ENCODE data around the gene SLC7A10.

The SLC7A10 gene

GRCh38 chr19:33201473-33201872 lies 24.2 kb downstream of the SLC7A10 start:
- Histone ChIP-seq H4K20me1 (ENCODE audit: control insufficient read depth, insufficient read depth, low read depth, low read length) (no peaks in the 10 kb centered on the region), H3K36me3 (ENCODE audit: control insufficient read depth, low read length) (no peaks in the 10 kb centered on the region), H3K4me3 (ENCODE audit: low read length) (no peak overlapping the region), H3K9me2 (replicated peaks; ENCODE audit: control insufficient read depth, low read length) (no peaks in the 10 kb centered on the region), H3K27me3 (ENCODE audit: control insufficient read depth, low read length) (no peaks in the 10 kb centered on the region), H3K4me1 (ENCODE audit: control insufficient read depth, low read length) (no peaks in the 10 kb centered on the region), H3K4me2 (ENCODE audit: low read length) (no peak overlapping the region), H3K79me2 (ENCODE audit: control insufficient read depth, low read length) (no peaks in the 10 kb centered on the region), H3F3A (ENCODE audit: control insufficient read depth, insufficient read depth) (no peaks in the 10 kb centered on the region), H3K9me3 (ENCODE audit: control insufficient read depth, insufficient read depth, low read length) (no peaks in the 10 kb centered on the region), H3K27ac (ENCODE audit: low read depth, low read length) (no peak overlapping the region)
- TF ChIP-seq CTCF (IDR thresholded peaks at IDR 0.05; ENCODE audit: low read depth, low read length, poor library complexity, severe bottlenecking) (no peak), EZH2phosphoT487 (IDR thresholded peaks at IDR 0.05; ENCODE audit: borderline replicate concordance, low read length) (no peak)

GRCh38 chr19:33199441-33200265 lies 26.0 kb downstream of the SLC7A10 start:
- Histone ChIP-seq H3F3A (ENCODE audit: control insufficient read depth, insufficient read depth) (no peaks in the 10 kb centered on the region), H4K20me1 (ENCODE audit: control insufficient read depth, insufficient read depth, low read depth, low read length) (no peaks in the 10 kb centered on the region), H3K27ac (ENCODE audit: low read depth, low read length) (no peak overlapping the region), H3K9me3 (ENCODE audit: control insufficient read depth, insufficient read depth, low read length) (no peaks in the 10 kb centered on the region), H3K4me3 (ENCODE audit: low read length) (no peak overlapping the region), H3K4me2 (ENCODE audit: low read length) (no peak overlapping the region), H3K9me2 (replicated peaks; ENCODE audit: control insufficient read depth, low read length) (no peaks in the 10 kb centered on the region), H3K36me3 (ENCODE audit: control insufficient read depth, low read length) (no peaks in the 10 kb centered on the region), H3K79me2 (ENCODE audit: control insufficient read depth, low read length) (no peaks in the 10 kb centered on the region), H3K27me3 (ENCODE audit: control insufficient read depth, low read length) (no peaks in the 10 kb centered on the region), H3K4me1 (ENCODE audit: control insufficient read depth, low read length) (no peaks in the 10 kb centered on the region)
- TF ChIP-seq EZH2phosphoT487 (IDR thresholded peaks at IDR 0.05; ENCODE audit: borderline replicate concordance, low read length) (no peak), CTCF (IDR thresholded peaks at IDR 0.05; ENCODE audit: low read depth, low read length, poor library complexity, severe bottlenecking) (no peak)

- Histone ChIP-seq H3K4me1 (ENCODE audit: control insufficient read depth, low read length) (no peaks in the 10 kb centered on the region), H3K4me3 (ENCODE audit: low read length) (no peak overlapping the region), H3K9me2 (replicated peaks; ENCODE audit: control insufficient read depth, low read length) (no peaks in the 10 kb centered on the region), H3K36me3 (ENCODE audit: control insufficient read depth, low read length) (no peaks in the 10 kb centered on the region), H3K79me2 (ENCODE audit: control insufficient read depth, low read length) (no peaks in the 10 kb centered on the region), H3K27me3 (ENCODE audit: control insufficient read depth, low read length) (no peaks in the 10 kb centered on the region), H3K4me2 (ENCODE audit: low read length) (no peak overlapping the region), H3K27ac (ENCODE audit: low read depth, low read length) (no peak overlapping the region), H3K9me3 (ENCODE audit: control insufficient read depth, insufficient read depth, low read length) (no peaks in the 10 kb centered on the region), H3F3A (ENCODE audit: control insufficient read depth, insufficient read depth) (no peaks in the 10 kb centered on the region), H4K20me1 (ENCODE audit: control insufficient read depth, insufficient read depth, low read depth, low read length) (no peaks in the 10 kb centered on the region)
- TF ChIP-seq EZH2phosphoT487 (IDR thresholded peaks at IDR 0.05; ENCODE audit: borderline replicate concordance, low read length) (no peak), CTCF (IDR thresholded peaks at IDR 0.05; ENCODE audit: low read depth, low read length, poor library complexity, severe bottlenecking) (no peak)
Measured at GRCh38 chr19:33198169-33198568, 27.5 kb downstream of the SLC7A10 start.
